Stimulated activated CD8-positive, alpha-beta memory T cell treated with anti-CD3 and anti-CD28 coated beads, Interleukin-15, amount 100 ng/mL, for 1 hour (primary cell): ENCODE results near the gene PLPPR1.

Experiments used
- DNase-seq: peaks from one replicate; pipeline ENCODE4 v3.0.0-alpha.2; 2020; ENCODE audit warnings: low read depth

PLPPR1 gene

GRCh38 chr9:101047848-101048397, 19.4 kb downstream of the PLPPR1 start:
- no peak for DNase-seq

- no peak for DNase-seq
Measured at GRCh38 chr9:101050650-101051049, 22.1 kb downstream of the PLPPR1 start.

- DNase-seq: no peak
Measured at GRCh38 chr9:101054657-101055056, 26.1 kb downstream of the PLPPR1 start.

GRCh38 chr9:101055516-101055915, 27.0 kb downstream of the PLPPR1 start:
- DNase-seq: no peak

GRCh38 chr9:101062686-101063085, 34.2 kb downstream of the PLPPR1 start:
- no peak for DNase-seq

GRCh38 chr9:101063192-101063591, 34.7 kb downstream of the PLPPR1 start:
- no peak for DNase-seq

GRCh38 chr9:101064206-101064605, 35.7 kb downstream of the PLPPR1 start:
- no peak for DNase-seq

- DNase-seq: no peak
Measured at GRCh38 chr9:101065930-101066329, 37.4 kb downstream of the PLPPR1 start.

GRCh38 chr9:101068696-101069095, 40.2 kb downstream of the PLPPR1 start:
- DNase-seq: no peak

GRCh38 chr9:101072259-101072658, 43.7 kb downstream of the PLPPR1 start:
- no peak for DNase-seq

- DNase-seq: no peak
Measured at GRCh38 chr9:101073122-101073521, 44.6 kb downstream of the PLPPR1 start.

GRCh38 chr9:101081641-101082040, 53.1 kb downstream of the PLPPR1 start:
- DNase-seq: no peak

- no peak for DNase-seq
Measured at GRCh38 chr9:101083448-101084202, 55.1 kb downstream of the PLPPR1 start.

- DNase-seq: no peak
Measured at GRCh38 chr9:101087426-101087825, 58.9 kb downstream of the PLPPR1 start.

- no peak for DNase-seq
Measured at GRCh38 chr9:101092922-101093321, 64.4 kb downstream of the PLPPR1 start.

GRCh38 chr9:101093620-101094019, 65.1 kb downstream of the PLPPR1 start:
- no peak for DNase-seq

- DNase-seq: no peak
Measured at GRCh38 chr9:101094686-101095085, 66.2 kb downstream of the PLPPR1 start.

- no peak for DNase-seq
Measured at GRCh38 chr9:101097210-101097609, 68.7 kb downstream of the PLPPR1 start.

GRCh38 chr9:101098392-101098791, 69.9 kb downstream of the PLPPR1 start:
- DNase-seq: no peak

GRCh38 chr9:101114317-101114716, 85.8 kb downstream of the PLPPR1 start:
- no peak for DNase-seq

GRCh38 chr9:101115102-101115501, 86.6 kb downstream of the PLPPR1 start:
- DNase-seq: no peak

- DNase-seq: no peak
Measured at GRCh38 chr9:101117161-101117560, 88.6 kb downstream of the PLPPR1 start.

- no peak for DNase-seq
Measured at GRCh38 chr9:101119206-101119819, 90.8 kb downstream of the PLPPR1 start.
